CD14-positive monocyte (primary cell): ENCODE data around the gene NME7. TPM values are rescaled to one million over a fixed set of nuclear protein-coding genes. Genes with fewer than 3 reads are reported as not detected.

ENCODE experiments used
- DNase-seq, 3 donors: peaks; one replicate each; pipeline ENCODE4 v3.0.0-alpha.2; 2011 to 2022
- H2AFZ ChIP-seq: 2 replicates; pipeline ENCODE4 v1.6.0; 2012; ENCODE audit warnings: mild to moderate bottlenecking, low read depth, low read length, inconsistent platforms; ENCODE audit not compliant: insufficient read depth, poor library complexity, severe bottlenecking
- H3K27ac ChIP-seq, 2 donors: 1 replicate in 1 of 2; 2 replicates in 1 of 2; pipeline ENCODE4 v1.5.1; 2012 to 2013; ENCODE audit warnings: low read length in 2 of 2, control low read depth in 1 of 2, inconsistent platforms in 1 of 2, low read depth in 1 of 2, mild to moderate bottlenecking in 1 of 2
- H3K27me3 ChIP-seq, 2 donors: one replicate each; pipeline versions ENCODE4 v1.6.0 to v1.6.1; 2011 to 2013; ENCODE audit warnings: low read length in 2 of 2; ENCODE audit not compliant: control insufficient read depth in 2 of 2, insufficient read depth in 2 of 2
- H3K36me3 ChIP-seq, 2 donors: replicated peaks in 1 of 2; 1 replicate in 1 of 2; 2 replicates in 1 of 2; pipeline versions ENCODE4 v1.5.1 to v1.6.1; 2012 to 2013; ENCODE audit warnings: low read length in 2 of 2, control low read depth in 1 of 2, inconsistent platforms in 1 of 2, mild to moderate bottlenecking in 1 of 2; ENCODE audit not compliant: insufficient read depth in 2 of 2, control insufficient read depth in 1 of 2
- H3K4me1 ChIP-seq, 2 donors: 1 replicate in 1 of 2; 2 replicates in 1 of 2; pipeline versions ENCODE4 v1.5.1 to v1.6.1; 2012 to 2013; ENCODE audit warnings: low read length in 2 of 2, control low read depth in 1 of 2, inconsistent platforms in 1 of 2, mild to moderate bottlenecking in 1 of 2, moderate library complexity in 1 of 2; ENCODE audit not compliant: insufficient read depth in 2 of 2, control insufficient read depth in 1 of 2
- H3K4me2 ChIP-seq: replicated peaks from 2 replicates; pipeline ENCODE3; 2012; ENCODE audit warnings: low read length, moderate library complexity, mild to moderate bottlenecking; ENCODE audit not compliant: poor library complexity, severe bottlenecking; ENCODE audit errors: extremely low read depth
- H3K4me3 ChIP-seq, 3 experiments: fragments of 200-600 bp in 1 of 3; sonication (generic) in 1 of 3; replicated peaks in 1 of 3; 1 replicate in 2 of 3; 2 replicates in 1 of 3; pipeline ENCODE4 v1.5.1; 2011 to 2013; ENCODE audit warnings: low read length in 3 of 3, mild to moderate bottlenecking in 3 of 3, control low read depth in 2 of 3, low read depth in 2 of 3, inconsistent platforms in 1 of 3, moderate library complexity in 1 of 3
- H3K79me2 ChIP-seq: 2 replicates; pipeline ENCODE4 v1.6.0; 2012; ENCODE audit warnings: mild to moderate bottlenecking, control low read depth, inconsistent platforms, low read length, moderate library complexity; ENCODE audit not compliant: insufficient read depth
- H3K9ac ChIP-seq: 2 replicates; pipeline ENCODE4 v1.6.0; 2017; ENCODE audit warnings: low read length, mild to moderate bottlenecking; ENCODE audit not compliant: insufficient read depth, poor library complexity, severe bottlenecking
- H3K9me3 ChIP-seq, 2 donors: replicated peaks in 1 of 2; 1 replicate in 1 of 2; 2 replicates in 1 of 2; pipeline versions ENCODE4 v1.5.1 to v1.6.1; 2012 to 2013; ENCODE audit warnings: low read length in 2 of 2, control low read depth in 1 of 2; ENCODE audit not compliant: control insufficient read depth in 1 of 2, insufficient read depth in 1 of 2
- H4K20me1 ChIP-seq: 2 replicates; pipeline ENCODE4 v1.6.0; 2012; ENCODE audit warnings: mild to moderate bottlenecking, low read length, control low read depth, moderate library complexity; ENCODE audit not compliant: insufficient read depth
- H3K27ac Mint-ChIP-seq, 7 donors: one replicate each; pipeline ENCODE4 v1.8.0; 2020; ENCODE audit warnings: mild to moderate bottlenecking in 7 of 7, mixed read lengths in 7 of 7, moderate library complexity in 6 of 7, inconsistent platforms in 2 of 7
- H3K27me3 Mint-ChIP-seq, 3 donors: one replicate each; pipeline ENCODE4 v1.8.0; 2021 to 2022; ENCODE audit warnings: low read depth in 3 of 3, mild to moderate bottlenecking in 3 of 3, mixed read lengths in 3 of 3, moderate library complexity in 3 of 3, inconsistent platforms in 1 of 3
- H3K36me3 Mint-ChIP-seq, 2 donors: one replicate each; pipeline ENCODE4 v1.8.0; 2020; ENCODE audit warnings: mixed read lengths in 2 of 2, inconsistent platforms in 1 of 2, mild to moderate bottlenecking in 1 of 2
- H3K4me1 Mint-ChIP-seq: one replicate; pipeline ENCODE4 v1.8.0; 2020; ENCODE audit warnings: mild to moderate bottlenecking, mixed read lengths
- H3K4me3 Mint-ChIP-seq, 2 donors: one replicate each; pipeline ENCODE4 v1.8.0; 2020; ENCODE audit warnings: mild to moderate bottlenecking in 2 of 2, mixed read lengths in 2 of 2, moderate library complexity in 1 of 2
- H3K9me3 Mint-ChIP-seq, 7 donors: one replicate each; pipeline ENCODE4 v1.8.0; 2020 to 2022; ENCODE audit warnings: mixed read lengths in 7 of 7, mild to moderate bottlenecking in 6 of 7, moderate library complexity in 6 of 7, inconsistent platforms in 2 of 7
- WGBS: methylation state at CpG from one replicate; pipeline ENCODE4 v1.1.5; 2013; ENCODE audit warnings: missing lambda C conversion rate; ENCODE audit not compliant: insufficient coverage; 5-methylcytosine and 5-hydroxymethylcytosine counted together
- intact Hi-C, 2 donors: fragments of 100-400 bp; cut with micrococcal nuclease; formaldehyde crosslinking; loops; one replicate each; pipeline versions ENCODE4 v1.15.0 to v1.15.1; 2023
- polyA plus RNA-seq, 3 donors: library from polyadenylated mRNA; depleted of rRNA in 1 of 3; unstranded in 2 of 3; stranded (reverse) in 1 of 3; fragments of 300-500 nt in 2 of 3; fragments of >200 nt in 1 of 3; fragmentation: Illumina TruSeq in 2 of 3; gene quantifications; 1 replicate in 2 of 3; 2 replicates in 1 of 3; pipeline ENCODE4 v1.2.3, GENCODE V29; 2012 to 2021
- TF ChIP-seq, protein P1 (sequence below): fragments of 200-600 bp; IDR thresholded peaks from one replicate; pipeline ENCODE4 v1.8.0; 2022; ENCODE audit warnings: antibody characterized with exemption, mild to moderate bottlenecking

Gene NME7
- polyA plus RNA-seq, 3 donors = 3.5 to 8.0 (median 6.0) TPM

DNA sequence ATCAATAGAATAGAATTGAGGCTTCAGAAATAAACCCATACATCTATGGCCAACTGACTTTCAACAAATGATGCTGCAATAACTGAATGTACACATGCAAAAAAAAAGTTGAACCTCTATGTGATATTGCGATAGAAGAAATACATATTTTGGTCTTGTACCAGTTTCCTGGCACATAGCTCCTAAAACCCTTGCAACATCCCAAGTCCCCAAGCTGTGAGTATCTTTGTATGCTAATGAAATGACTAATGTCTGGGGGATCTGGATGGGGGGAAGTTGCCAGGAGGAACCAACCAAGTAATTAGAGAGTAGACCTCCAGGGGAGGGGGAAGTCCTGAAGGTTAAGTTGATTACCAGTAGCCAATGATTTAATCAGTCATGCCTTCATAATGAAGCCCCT, 24.8 kb upstream of the NME7 start:
- no CpG with 5 or more reads among the region's 1 CpG for WGBS
- TF ChIP-seq, protein P1, sequence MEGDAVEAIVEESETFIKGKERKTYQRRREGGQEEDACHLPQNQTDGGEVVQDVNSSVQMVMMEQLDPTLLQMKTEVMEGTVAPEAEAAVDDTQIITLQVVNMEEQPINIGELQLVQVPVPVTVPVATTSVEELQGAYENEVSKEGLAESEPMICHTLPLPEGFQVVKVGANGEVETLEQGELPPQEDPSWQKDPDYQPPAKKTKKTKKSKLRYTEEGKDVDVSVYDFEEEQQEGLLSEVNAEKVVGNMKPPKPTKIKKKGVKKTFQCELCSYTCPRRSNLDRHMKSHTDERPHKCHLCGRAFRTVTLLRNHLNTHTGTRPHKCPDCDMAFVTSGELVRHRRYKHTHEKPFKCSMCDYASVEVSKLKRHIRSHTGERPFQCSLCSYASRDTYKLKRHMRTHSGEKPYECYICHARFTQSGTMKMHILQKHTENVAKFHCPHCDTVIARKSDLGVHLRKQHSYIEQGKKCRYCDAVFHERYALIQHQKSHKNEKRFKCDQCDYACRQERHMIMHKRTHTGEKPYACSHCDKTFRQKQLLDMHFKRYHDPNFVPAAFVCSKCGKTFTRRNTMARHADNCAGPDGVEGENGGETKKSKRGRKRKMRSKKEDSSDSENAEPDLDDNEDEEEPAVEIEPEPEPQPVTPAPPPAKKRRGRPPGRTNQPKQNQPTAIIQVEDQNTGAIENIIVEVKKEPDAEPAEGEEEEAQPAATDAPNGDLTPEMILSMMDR = no peak
- intact Hi-C loops = no loop called here
- no peak overlapping the region for H3K4me3 ChIP-seq
- no peaks in the 10 kb centered on the region for H3K27me3 ChIP-seq
- H3K9ac ChIP-seq = no peak overlapping the region
- Mint-ChIP-seq H3K9me3 (peaks cover 0 to 2% (median 0%) of the 10 kb centered on the region in 7 donors), H3K36me3 (peaks cover 54 to 75% of the 10 kb centered on the region in 2 donors), H3K27me3 (peaks cover 0 to 2% (median 0%) of the 10 kb centered on the region in 3 donors), H3K4me1 (peaks cover 6% of the 10 kb centered on the region), H3K27ac (peak overlapping the region in 4 of 7 donors; percentile 7 to 52 (median 47)), H3K4me3 (no peak overlapping the region)
- H3K79me2 ChIP-seq = no peaks in the 10 kb centered on the region
- peaks cover 3 to 9% of the 10 kb centered on the region in 2 donors for H3K4me1 ChIP-seq
- H4K20me1 ChIP-seq = no peaks in the 10 kb centered on the region
- peaks cover 47 to 70% of the 10 kb centered on the region in 2 donors for H3K36me3 ChIP-seq
- H3K9me3 ChIP-seq = no peaks in the 10 kb centered on the region
- peak overlapping the region in 1 of 2 donors; percentile 12 for H3K27ac ChIP-seq
- H2AFZ ChIP-seq = no peak overlapping the region
- DNase-seq = peak; percentile 7 to 62 (median 24)
- H3K4me2 ChIP-seq = no peak overlapping the region

DNA sequence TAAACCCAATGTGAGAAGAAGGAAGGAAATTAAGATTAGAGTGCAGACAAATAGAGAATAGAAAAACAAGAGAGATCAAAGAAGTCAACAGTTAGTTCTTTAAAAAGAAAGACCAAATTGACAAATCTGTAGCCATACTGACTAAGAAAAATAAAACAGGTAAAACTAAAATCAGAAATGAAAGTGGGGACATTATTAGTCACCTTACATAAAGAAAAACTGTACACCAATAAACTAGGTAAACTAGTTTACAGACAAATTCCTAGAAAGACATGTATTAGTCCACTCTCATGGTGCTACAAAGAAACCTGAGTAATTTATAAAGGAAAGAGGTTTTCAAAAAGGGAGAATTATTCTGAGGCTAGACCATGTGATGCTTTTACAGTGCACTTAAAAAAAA, 22.7 kb upstream of the NME7 start:
- Mint-ChIP-seq H3K27me3 (no peaks in the 10 kb centered on the region), H3K4me1 (peaks cover 6% of the 10 kb centered on the region), H3K36me3 (peaks cover 60 to 72% of the 10 kb centered on the region in 2 donors), H3K9me3 (peaks cover 0 to 2% (median 0%) of the 10 kb centered on the region in 7 donors), H3K27ac (no peak overlapping the region), H3K4me3 (no peak overlapping the region)
- TF ChIP-seq, protein P1 = no peak
- intact Hi-C loops = no loop called here
- peaks cover 3 to 9% of the 10 kb centered on the region in 2 donors for H3K4me1 ChIP-seq
- no peak overlapping the region for H3K4me3 ChIP-seq
- peaks cover 60 to 77% of the 10 kb centered on the region in 2 donors for H3K36me3 ChIP-seq
- no peak overlapping the region for H2AFZ ChIP-seq
- no peak overlapping the region for H3K27ac ChIP-seq
- H3K9me3 ChIP-seq = no peaks in the 10 kb centered on the region
- no peak overlapping the region for H3K9ac ChIP-seq
- no peak for DNase-seq
- no peak overlapping the region for H3K4me2 ChIP-seq
- H4K20me1 ChIP-seq = no peaks in the 10 kb centered on the region
- no peaks in the 10 kb centered on the region for H3K79me2 ChIP-seq
- H3K27me3 ChIP-seq = no peaks in the 10 kb centered on the region
